HG02678 (cell line): ENCODE results near the gene SPINK2.

Experiments used
- ATAC-seq: cut with Tn5 transposase; IDR thresholded peaks from one replicate; pipeline ENCODE4 v1.9.1; 2021; ENCODE audit warnings: mild to moderate bottlenecking, moderate library complexity; ENCODE audit not compliant: unreplicated experiment

Gene SPINK2, protein sequence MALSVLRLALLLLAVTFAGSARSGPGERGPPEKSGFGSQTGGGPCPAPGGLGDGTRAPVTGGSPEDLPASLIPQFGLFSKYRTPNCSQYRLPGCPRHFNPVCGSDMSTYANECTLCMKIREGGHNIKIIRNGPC

DNA sequence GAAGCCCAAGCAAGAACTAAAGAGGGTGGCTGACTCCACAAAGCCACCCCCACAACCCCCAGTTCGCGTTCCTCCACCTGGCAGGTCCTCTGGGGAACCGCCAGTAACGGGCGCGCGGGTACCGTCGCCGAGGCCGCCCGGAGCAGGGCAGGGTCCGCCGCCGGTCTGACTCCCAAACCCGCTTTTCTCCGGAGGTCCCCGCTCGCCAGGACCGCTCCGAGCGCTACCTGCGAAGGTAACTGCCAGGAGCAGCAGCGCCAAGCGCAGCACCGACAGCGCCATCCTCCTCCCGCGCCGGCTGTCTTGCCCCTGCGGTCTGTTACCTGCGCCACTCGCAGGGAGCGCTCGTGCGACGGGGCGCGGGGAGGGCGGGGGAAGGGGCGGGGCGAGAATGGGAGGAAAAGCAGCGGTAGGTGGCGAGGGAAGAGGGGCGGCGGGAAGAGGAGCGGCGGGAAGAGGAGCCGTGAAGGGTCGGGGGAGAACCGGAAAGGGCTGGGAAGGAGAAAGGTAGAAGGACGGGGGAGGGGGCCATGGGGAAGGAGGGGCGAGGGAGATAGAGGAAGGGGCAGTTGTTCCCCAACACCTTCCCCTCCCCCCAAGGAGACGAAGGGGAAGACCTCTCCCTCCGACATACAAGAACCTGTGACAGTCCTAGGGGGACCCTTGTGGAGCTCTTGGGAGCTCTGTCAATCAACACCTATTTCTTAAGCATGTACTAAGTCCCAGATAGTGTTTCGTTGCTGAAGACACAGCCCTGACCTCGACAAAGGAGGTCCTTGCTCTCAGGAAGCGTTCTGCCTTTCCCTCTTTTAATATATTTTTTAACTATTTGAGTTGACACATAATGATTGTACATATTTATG, at the start of gene SPINK2:
SPINK2 (minus strand) TSS at position 321 of the 863 bp plus-strand sequence; CDS start at position 282, 39 bp downstream.
- ATAC-seq: peak; percentile 53

DNA sequence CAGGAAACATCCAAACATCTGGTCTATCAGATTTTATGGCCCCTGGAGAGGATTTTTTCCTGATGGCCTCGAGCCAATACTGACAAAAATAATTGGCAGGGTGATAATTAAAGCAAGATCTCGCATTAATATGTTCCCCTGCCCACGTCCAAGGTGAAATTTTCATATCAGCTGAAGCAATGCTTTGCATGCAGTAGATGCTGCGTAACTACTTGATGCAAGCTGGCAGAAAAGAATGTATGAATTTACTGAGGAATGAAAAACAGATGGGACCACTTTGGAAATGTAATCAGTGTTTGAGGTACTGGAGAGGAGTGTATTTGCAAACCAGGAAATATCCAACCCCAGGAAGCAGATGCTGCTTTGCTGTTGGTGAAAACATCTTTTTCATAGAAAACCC, 49.4 kb upstream of the SPINK2 start:
- no peak for ATAC-seq

DNA sequence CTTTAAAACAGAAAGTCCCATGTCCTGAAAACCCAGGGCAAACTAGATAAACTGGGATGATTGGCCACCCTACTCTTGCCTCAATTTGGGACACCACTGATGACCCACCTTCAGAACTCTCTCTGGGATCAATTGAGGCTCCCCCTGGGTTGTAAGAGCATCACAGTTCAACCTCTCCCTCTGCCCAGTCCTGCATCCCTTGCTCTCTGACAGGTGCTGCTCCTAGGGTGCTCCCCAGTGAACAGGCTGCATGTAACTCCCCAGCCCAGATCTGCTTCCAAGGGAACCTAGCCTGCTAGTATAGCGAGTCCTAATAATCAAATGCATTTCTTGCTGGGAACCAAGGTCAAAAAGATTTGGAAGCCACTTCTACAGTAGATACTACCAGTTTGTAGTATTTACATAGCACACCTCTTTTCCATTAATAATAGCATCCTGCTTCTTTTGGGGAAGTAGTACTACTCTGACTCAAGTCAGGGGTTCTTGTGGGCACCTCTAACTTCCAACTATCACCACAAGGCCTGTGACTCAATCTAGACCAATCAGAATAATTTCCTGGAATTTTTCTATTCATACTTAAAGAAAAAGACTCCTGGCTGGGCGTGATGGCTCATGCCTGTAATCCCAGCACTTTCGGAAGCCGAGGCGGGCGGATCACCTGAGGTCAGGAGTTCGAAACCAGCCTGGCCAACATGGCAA, 42.1 kb upstream of the SPINK2 start:
- ATAC-seq: peak; percentile 37

DNA sequence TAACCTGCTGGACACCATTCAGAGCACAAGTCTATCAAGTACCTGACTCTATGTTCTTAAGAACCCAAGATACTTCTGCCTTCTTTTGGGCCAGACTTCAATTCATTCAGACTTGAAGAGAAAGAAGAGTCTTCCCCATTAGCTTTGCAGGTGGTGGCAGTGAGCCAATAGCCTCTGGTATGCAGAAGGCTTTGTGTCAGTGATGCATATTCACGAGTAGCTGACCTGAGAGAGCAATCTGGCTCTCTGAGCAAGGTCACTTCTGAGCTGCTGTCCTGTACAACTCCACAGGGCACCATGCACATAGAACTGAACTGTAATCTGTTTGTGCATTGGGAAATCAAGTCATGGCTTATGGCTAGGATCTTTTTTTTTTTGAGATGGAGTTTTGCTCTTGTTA, 39.9 kb upstream of the SPINK2 start:
- no peak for ATAC-seq

DNA sequence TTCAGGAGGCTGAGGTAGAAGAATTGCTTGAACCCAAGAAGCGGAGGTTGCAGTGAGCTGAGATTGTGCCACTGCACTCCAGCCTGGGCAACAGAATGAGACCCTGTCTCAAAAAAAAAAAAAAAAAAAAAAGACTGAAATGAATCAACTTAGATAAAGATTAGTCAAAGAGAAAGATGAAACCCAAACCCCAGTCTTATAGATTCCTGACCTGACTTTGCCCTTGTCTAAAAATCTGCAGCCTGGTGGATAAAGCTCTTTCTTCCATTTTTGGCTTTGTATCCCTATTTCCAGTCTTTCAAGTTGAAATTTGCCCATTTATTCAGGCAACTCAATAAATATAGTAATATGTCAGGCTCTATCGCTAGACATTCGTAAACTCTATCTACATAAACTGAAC, 39.3 kb upstream of the SPINK2 start:
- ATAC-seq: no peak

DNA sequence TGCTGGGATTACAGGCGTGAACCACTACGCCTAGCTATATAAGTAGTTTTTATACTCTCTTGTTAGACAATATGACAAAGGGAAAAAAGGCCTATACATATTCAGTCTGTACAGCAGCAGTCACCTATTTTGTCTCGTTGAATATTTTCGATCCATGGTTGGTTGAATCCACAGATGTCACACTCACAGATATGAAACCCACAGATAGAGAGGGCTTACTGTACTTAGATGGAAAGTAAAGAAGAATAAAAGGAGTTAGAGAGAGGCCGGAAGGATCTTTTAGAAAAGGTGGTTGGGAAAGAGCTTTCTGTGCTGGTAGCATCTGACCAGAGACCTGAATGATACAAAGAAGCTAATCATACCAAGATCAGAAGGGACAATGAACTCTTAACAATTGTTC, 38.3 kb upstream of the SPINK2 start:
- ATAC-seq: peak; percentile 49

DNA sequence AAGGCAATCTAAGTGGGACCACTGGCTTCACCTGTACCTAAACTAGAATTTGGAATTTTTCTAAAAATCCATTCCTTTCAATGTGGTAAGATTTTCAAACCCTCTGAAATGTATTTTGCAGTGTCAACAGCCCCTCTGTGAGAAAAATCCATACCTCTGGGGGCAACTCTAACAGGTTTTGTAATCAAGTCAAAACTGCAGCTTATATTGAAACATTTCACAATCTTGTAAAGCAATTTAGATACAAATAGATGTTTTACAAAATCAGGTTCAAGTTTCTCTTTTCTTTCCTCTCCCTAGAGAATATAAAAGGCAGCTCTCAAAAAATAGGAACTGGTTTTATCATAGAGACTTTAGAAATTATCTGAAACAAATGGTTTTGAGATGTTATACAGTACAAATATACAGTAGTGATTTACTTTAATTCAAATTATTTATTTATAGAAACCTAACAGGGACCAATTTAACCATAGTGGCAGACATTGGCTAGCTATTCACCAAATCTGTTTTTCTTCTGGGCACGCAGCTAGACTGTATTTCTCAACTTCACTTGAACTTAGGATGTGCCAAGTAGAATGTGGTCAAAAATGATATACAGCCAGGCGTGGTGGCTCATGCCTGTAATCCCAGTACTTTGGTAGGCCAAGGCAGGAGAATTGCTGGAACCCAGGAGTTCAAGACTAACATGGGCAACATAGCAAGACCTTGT, 36.3 kb upstream of the SPINK2 start:
- ATAC-seq: no peak

DNA sequence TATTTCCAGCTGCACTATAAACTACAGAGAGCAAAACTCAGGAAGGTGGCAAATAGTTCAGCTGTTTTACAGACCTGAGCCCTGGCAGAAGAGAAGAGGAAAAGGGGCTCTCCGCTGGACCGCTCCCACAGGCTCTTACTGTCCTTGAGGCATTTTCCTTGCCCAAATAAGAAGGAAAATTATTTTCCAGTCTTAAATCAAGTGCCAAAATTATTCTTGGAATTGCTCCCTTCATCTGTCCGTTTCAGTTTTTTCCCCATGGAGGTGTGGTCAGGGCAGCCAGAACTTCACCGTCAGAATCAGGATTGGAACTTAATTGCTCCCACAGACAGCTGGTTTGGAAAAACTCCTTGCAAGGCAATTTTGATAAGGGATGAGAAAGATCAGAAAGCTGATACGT, 35.2 kb upstream of the SPINK2 start:
- ATAC-seq: no peak

DNA sequence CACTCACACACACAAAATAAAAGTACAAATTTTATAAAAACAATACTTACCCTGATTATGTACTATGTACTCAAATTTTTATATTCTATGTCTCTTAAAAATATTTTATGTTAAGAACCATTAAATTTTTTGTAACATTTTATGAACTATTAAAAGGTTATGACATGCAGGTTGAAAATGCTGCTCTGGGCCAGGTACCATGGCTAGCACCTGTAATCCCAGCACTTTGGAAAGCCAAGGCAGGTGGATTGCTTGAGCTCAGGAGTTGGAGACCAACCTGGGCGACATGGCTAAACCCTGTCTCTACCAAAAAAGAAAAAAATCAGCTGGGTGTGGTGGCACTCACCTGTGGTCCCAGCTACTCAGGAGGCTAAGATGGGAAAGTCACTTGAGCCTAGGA, 29.4 kb upstream of the SPINK2 start:
- no peak for ATAC-seq

DNA sequence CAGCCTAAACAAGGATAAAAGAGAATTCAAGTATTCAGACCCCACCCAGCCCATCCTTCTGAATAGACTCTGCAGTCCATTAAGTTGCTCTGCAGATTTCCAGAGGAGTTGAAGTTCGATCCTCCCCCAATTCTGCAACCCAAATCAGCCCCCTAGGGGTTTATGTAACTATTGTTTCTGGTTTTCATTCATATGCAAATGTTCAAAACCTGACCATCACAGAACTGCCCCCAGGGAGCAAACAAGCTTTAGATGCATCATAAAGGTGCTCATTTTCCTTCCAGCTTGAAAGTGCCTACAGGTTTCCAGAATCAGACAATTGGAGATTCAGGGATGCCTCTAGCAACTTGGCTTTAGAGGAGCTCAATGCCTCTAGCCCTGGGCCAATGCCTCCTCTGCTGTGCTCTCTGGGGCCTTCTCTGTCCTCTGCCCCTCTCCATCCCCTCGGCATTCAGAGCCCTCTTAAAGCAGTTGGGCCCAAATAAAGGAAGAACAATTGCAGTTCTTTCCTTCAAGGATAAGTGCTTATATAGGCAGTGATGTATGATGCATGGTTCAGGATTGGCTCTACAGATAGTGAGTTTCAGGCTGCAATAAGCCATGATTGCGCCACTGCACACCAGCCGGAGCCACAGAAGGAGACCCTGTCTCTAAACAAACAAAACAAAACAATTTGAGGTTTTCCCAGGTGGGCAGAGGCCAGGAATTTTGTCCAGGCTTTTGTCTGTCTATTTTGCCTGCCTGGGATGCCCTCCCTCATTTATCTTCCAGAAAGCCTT, 23.5 kb upstream of the SPINK2 start:
- no peak for ATAC-seq

DNA sequence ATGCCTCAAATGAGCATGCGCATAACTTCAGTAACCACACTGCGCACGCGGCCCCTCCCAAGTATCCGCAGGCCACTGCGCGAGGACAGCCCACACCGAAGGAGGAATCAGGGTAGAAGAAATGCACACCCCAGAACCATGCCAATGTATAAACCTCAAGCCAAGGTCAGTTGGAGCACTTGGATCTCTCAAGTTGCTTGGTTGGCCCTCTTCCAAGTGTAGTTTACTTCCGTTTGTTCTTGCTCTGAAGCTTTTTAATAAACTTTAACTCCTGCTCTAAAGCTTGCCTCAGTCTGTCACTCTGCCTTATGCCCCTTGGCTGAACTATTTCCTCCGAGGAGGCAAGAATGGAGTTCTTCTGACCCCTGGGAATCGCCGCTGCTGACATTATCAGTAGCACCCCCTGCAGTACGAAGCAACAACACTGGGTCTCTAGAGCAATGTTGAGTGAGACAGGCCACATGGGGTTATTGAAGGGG, 22.0 kb upstream of the SPINK2 start:
- no peak for ATAC-seq

DNA sequence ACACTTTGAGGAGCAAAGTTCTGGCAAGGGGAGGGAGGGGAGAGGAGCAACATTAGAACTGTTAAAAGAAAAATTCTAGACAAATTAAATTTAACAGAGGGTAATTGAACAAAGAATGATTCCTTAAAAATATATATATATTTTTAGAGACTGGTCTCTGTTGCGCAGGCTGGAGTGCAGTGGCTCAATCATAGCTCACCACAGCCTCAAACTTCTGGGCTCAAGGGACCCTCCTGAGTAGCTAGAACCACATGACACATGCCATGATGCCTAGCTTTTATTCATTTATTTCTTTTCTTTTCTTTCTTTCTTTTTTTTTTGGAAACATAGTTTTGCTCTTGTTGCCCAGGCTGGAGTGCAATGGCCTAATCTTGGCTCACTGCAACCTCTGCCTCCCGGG, 19.1 kb upstream of the SPINK2 start:
- no peak for ATAC-seq

DNA sequence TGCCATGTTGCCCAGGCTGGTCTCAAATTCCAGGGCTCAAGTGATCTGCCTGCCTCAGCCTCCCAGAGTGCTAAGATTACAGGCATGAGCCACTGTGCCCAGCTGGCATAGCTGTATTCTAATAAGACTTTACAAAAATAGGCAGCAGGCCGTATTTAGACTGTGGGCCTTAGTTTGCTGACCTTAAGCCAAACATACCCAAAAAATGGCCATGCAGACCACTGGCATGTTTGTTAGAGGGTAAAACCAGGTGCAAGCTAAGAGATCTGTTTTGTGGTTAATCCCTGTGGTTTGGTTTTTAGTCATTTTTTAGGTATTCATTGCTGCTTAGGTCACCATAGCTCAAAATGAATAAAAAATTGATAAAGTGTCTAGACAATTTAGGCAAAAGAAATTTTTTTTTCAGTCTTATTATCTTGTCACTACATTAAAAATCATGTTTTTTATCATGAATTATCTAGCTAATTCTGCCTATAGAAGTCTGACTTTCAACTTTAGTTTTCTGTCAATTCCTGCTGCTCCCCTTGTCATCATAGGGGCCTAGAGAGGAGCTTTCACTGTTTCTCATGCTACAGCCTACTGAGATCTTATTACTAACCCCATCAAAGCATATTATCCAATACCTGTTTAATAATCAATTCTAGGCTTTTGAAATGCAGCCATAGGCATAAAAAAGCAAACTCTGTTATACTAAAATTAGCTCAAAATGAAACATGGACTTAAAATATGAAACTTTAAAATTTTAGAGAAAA, 7.5 kb upstream of the SPINK2 start:
- peak; percentile 81 for ATAC-seq

DNA sequence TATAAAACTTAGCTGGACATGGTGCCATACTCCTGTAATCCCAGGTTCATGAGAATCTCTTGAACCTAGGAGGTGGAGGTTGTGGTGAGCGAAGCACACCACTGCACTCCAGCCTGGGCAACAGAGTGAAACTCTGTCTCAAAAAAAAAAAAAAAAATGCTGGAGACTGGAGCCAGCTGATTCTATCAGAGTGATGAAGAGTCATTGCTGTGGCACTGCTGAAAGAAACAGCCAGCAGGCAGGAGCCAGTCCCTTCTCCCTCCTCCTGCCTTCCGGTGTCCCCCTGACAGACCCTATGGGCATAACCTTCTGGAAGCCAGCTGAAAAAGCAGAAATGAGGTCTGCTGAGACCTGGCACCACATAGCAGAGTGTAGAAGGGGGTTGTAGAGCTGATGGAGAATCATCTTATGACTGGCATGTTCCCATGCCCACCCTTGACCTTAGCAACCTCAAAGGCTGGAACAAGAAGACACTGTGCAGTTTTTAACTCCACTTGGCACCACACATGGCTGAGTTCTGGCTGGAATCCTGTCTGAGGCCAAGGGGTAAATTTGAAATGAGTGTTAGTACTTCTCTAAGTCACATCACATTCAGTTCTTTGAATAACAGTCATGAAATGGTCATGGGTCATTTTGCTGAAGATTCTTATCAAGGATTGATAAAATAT, 2.6 kb upstream of the SPINK2 start:
- ATAC-seq: no peak

DNA sequence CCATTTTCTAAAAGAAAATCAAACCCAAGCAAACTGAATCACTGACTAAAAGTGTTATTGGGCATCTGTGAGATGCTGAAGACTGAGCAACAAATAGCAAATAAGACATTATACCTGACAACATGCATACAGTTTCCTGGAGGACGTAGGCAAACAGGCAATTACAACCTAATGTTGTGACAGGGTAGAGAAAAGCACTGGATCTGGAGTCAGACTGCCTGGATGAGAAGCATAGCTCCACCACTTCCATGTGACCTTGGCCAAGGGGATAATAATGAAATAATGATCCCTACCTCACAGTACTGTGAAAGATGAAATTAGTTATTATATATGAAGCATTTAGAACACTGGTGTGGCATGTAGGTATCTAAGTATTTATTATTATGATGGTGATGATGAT, 2.7 kb downstream of the SPINK2 start:
- ATAC-seq: no peak

DNA sequence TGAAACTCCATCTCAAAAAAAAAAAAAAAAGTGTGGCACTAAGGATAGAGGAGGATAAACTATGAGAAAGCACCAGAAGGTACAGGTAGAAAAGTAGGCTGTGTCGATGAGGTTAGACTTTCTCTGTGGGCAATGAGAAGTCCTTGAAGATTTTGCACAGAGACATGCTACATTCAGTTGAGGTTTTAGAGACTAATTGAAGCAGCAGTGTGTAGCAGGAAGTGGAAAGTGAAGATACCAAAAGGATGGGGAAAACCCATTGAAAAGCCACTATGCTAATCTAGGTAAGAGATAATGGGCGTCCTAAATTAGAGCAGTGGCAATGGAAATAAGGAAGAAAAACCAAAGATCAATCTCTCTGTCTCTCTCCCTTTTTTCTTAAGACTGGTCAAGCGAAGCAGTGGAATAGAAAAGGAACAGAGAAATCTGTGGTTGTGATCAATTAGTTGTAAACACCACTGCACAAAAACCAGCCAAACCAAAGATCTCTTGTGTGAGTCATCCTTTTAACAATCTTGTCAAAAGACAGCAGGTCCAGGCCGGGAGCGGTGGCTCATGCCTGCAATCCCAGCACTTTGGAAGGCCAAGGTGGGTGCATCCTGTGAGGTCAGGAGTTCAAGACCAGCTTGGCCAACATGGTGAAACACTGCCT, 3.5 kb downstream of the SPINK2 start:
- ATAC-seq: peak; percentile 82

DNA sequence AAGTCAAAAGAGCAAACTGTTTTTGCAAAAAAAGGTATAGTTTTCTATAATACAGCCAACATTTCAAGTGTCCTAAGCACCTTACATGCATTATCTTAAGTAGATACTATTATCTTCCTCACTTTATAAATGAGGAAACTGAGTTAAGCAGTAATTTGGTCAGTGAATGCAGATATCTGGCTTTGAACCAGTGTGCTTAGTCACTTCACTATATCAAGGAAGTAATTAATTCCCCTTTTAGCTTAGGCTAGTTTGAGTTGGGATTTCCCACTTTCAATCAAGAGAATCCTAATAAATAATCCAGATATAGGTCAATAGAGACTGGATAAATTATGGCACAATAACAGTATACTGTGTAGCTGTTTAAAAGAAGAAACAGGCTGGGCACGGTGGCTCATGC, 14.8 kb downstream of the SPINK2 start:
- ATAC-seq: no peak

DNA sequence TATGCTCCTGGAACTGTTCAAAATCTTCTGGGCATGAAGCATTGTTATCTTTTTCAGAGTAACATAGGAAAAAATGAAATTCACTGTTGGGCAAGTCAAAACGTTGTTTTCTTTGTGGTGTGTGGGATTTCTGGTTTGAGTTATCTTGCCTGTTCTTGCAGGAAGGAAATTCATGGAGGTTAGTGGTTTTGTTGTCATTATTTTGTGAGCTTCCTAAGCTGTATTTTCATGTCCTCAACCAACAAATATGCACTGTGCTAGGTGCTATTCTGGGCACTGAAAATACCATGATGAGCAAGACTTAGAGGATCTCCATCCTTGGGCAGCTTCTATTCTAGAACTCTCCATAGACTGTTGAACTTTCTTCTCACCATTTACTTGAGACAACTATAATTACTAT, 16.9 kb downstream of the SPINK2 start:
- no peak for ATAC-seq

DNA sequence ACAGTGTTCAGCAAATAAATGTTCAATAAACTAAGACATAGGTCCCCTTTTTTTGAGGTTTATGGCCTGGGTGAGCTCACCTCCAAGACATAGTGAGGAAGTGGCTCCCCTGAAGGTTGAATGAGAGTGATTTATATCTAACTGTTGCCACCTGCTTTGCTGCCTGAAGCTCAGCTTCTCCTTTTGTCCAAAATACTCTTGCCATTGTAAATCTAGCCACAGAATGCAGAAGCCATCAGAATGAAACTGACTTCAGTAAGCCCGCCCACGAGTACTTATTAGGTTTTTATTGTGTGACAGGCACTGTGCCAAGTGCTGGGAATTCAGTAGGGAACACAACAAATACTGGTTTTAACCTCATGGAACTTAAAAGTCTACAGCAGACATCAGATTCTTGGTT, 18.0 kb downstream of the SPINK2 start:
- no peak for ATAC-seq
